B cell (primary cell): Measurements from ENCODE around the gene C21orf58. TPM values are rescaled to one million over a fixed set of nuclear protein-coding genes. Genes with fewer than 3 reads are reported as not detected.

Experiments used
- ATAC-seq: fragments of 200-7000 bp; cut with Tn5 transposase; one replicate; pipeline ENCODE4 v1.10.0; 2021; ENCODE audit warnings: low read depth, mild to moderate bottlenecking, moderate number of reproducible peaks, moderate library complexity
- CTCF ChIA-PET: fragments of 350-600 bp; sonication (Branson Sonifier 250); formaldehyde crosslinking; loops from one replicate; lab custom pipeline; 2021; ENCODE audit warnings: antibody characterized with exemption, inconsistent platforms; lab: Charles Lee
- POLR2A ChIA-PET: fragments of 350-600 bp; sonication (Branson Sonifier 250); formaldehyde crosslinking; loops from one replicate; lab custom pipeline; 2021; ENCODE audit warnings: antibody characterized with exemption; lab: Charles Lee
- DNase-seq: peaks from one replicate; pipeline ENCODE4 v3.0.0; 2013
- H2AFZ ChIP-seq: 2 replicates; pipeline ENCODE4 v1.6.1; 2012; ENCODE audit warnings: mild to moderate bottlenecking, low read depth, low read length; ENCODE audit not compliant: insufficient read depth, poor library complexity, severe bottlenecking
- H3K27ac ChIP-seq, 2 donors: 1 replicate in 1 of 2; 2 replicates in 1 of 2; pipeline ENCODE4 v1.5.1; 2012 to 2013; ENCODE audit warnings: low read length in 2 of 2, mild to moderate bottlenecking in 2 of 2, moderate library complexity in 1 of 2
- H3K27me3 ChIP-seq, 4 experiments: fragments of 200-600 bp in 1 of 4; sonication (generic) in 1 of 4; replicated peaks in 1 of 4; 1 replicate in 2 of 4; 2 replicates in 2 of 4; pipeline versions ENCODE4 v1.6.1 to v1.7.0; 2013 to 2016; ENCODE audit warnings: low read length in 3 of 4, mild to moderate bottlenecking in 2 of 4, mixed read lengths in 1 of 4, moderate library complexity in 1 of 4; ENCODE audit not compliant: insufficient read depth in 4 of 4, control insufficient read depth in 3 of 4; ENCODE audit errors: control extremely low read depth in 1 of 4
- H3K36me3 ChIP-seq, 2 experiments: replicated peaks in 1 of 2; 1 replicate in 1 of 2; 2 replicates in 1 of 2; pipeline versions ENCODE4 v1.6.1 to v1.7.1; 2013; ENCODE audit warnings: low read length in 1 of 2; ENCODE audit not compliant: insufficient read depth in 2 of 2, control insufficient read depth in 1 of 2; ENCODE audit errors: control extremely low read depth in 1 of 2, extremely low read depth in 1 of 2
- H3K4me1 ChIP-seq, 2 donors: fragments of 200-600 bp in 1 of 2; sonication (generic) in 1 of 2; 1 replicate in 1 of 2; 2 replicates in 1 of 2; pipeline versions ENCODE4 v1.5.1 to v1.6.1; 2013 to 2017; ENCODE audit warnings: low read length in 2 of 2; ENCODE audit not compliant: control insufficient read depth in 2 of 2, insufficient read depth in 2 of 2
- H3K4me2 ChIP-seq: replicated peaks from 2 replicates; pipeline ENCODE3; 2012; ENCODE audit warnings: mild to moderate bottlenecking, low read depth, low read length; ENCODE audit not compliant: poor library complexity, severe bottlenecking
- H3K4me3 ChIP-seq, 5 experiments: fragments of 200-600 bp in 1 of 5; sonication (generic) in 1 of 5; 1 replicate in 3 of 5; 2 replicates in 2 of 5; pipeline versions ENCODE4 v1.5.1 to v1.7.0; 2011 to 2016; ENCODE audit warnings: low read length in 4 of 5, mild to moderate bottlenecking in 4 of 5, low read depth in 2 of 5, control low read depth in 1 of 5, moderate library complexity in 1 of 5; ENCODE audit not compliant: insufficient read depth in 1 of 5; ENCODE audit errors: control extremely low read depth in 1 of 5, extremely low read depth in 1 of 5
- H3K79me2 ChIP-seq: fragments of 200-600 bp; sonication (generic); one replicate; pipeline ENCODE4 v1.6.0; 2016; ENCODE audit warnings: low read length; ENCODE audit not compliant: control insufficient read depth, insufficient read depth
- H3K9ac ChIP-seq: fragments of 200-600 bp; sonication (generic); 2 replicates; pipeline ENCODE4 v1.6.1; 2017; ENCODE audit warnings: mild to moderate bottlenecking, low read length, moderate library complexity
- H3K9me3 ChIP-seq, 3 donors: one replicate each; pipeline versions ENCODE4 v1.6.1 to v1.7.1; 2013; ENCODE audit warnings: low read length in 2 of 3; ENCODE audit not compliant: control insufficient read depth in 2 of 3, insufficient read depth in 1 of 3; ENCODE audit errors: control extremely low read depth in 1 of 3
- H4K20me1 ChIP-seq: 2 replicates; pipeline ENCODE4 v1.6.0; 2012; ENCODE audit warnings: mild to moderate bottlenecking, low read length; ENCODE audit not compliant: insufficient read depth, control insufficient read depth, poor library complexity, severe bottlenecking
- H3K27ac Mint-ChIP-seq: one replicate; pipeline ENCODE4 v1.8.0; 2021; ENCODE audit warnings: mixed read lengths
- H3K27me3 Mint-ChIP-seq: one replicate; pipeline ENCODE4 v1.8.0; 2021; ENCODE audit warnings: mixed read lengths
- H3K4me1 Mint-ChIP-seq: one replicate; pipeline ENCODE4 v1.8.0; 2021; ENCODE audit warnings: mixed read lengths
- H3K4me3 Mint-ChIP-seq: one replicate; pipeline ENCODE4 v1.8.0; 2021; ENCODE audit warnings: mixed read lengths
- H3K9me3 Mint-ChIP-seq: one replicate; pipeline ENCODE4 v1.8.0; 2022; ENCODE audit warnings: mixed read lengths; ENCODE audit not compliant: insufficient read depth
- EZH2 ChIP-seq: IDR thresholded peaks from 2 replicates; pipeline ENCODE4 v1.6.1; 2012; ENCODE audit warnings: borderline replicate concordance, low read depth, mild to moderate bottlenecking, moderate library complexity, low read length; ENCODE audit not compliant: insufficient read depth, poor library complexity, severe bottlenecking
- WGBS: methylation state at CpG from one replicate; pipeline ENCODE4 v1.1.5; 2013; ENCODE audit warnings: missing lambda C conversion rate; ENCODE audit not compliant: insufficient coverage; 5-methylcytosine and 5-hydroxymethylcytosine counted together
- intact Hi-C: fragments of 100-400 bp; cut with micrococcal nuclease; formaldehyde crosslinking; loops from one replicate; pipeline ENCODE4 v1.10.0; 2022
- polyA plus RNA-seq: library from polyadenylated mRNA; depleted of rRNA; stranded (reverse); fragments of >200 nt; gene quantifications from 2 replicates; pipeline ENCODE4 v1.2.3, GENCODE V29; 2012
- total RNA-seq, 2 donors: library from RNA; stranded (reverse); fragments of 120-200 nt in 1 of 2; gene quantifications; 1 replicate in 1 of 2; 2 replicates in 1 of 2; pipeline versions ENCODE4 v1.2.3 to v1.2.4, GENCODE V29; 2013 to 2022
- TF ChIP-seq, protein P1 (sequence below): fragments of 200-600 bp; IDR thresholded peaks from one replicate; pipeline ENCODE4 v1.8.0; 2022; ENCODE audit warnings: antibody characterized with exemption, mild to moderate bottlenecking

C21orf58 gene
- total and polyA plus RNA-seq, 2 donors (not counting 1 experiment from before 2014, with no cell fraction given) = 6.3 to 9.5 TPM

DNA sequence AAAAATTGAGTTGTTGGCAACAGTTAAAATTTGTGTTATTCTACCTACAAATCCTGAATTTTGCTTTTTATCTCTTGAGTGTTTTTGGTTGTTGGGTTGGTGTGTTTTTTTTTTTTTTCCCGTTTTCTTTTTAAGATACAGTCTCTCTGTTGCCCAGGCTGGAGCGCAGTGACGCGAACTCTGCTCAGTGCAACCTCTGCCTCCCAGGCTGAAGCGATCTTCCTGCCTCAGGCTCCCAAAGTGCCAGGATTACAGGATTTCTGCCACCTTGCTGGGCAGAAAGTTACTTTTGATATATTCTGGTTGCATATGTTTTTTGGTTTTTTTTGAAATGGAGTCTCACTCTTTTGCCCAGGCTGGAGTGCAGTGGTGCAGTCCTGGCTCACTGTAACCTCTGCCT is 4.5 kb upstream of the C21orf58 start:
- peaks cover 5% of the 10 kb centered on the region for H3K4me1 Mint-ChIP-seq
- H3K36me3 ChIP-seq = peaks cover 2 to 8% of the 10 kb centered on the region in 2 experiments
- peaks cover 5 to 8% of the 10 kb centered on the region in 2 donors for H3K4me1 ChIP-seq
- no peak overlapping the region for H3K9ac ChIP-seq
- no peak overlapping the region for H2AFZ ChIP-seq
- ATAC-seq (no peak), DNase-seq (no peak)
- no peak for TF ChIP-seq EZH2
- TF ChIP-seq, protein P1, sequence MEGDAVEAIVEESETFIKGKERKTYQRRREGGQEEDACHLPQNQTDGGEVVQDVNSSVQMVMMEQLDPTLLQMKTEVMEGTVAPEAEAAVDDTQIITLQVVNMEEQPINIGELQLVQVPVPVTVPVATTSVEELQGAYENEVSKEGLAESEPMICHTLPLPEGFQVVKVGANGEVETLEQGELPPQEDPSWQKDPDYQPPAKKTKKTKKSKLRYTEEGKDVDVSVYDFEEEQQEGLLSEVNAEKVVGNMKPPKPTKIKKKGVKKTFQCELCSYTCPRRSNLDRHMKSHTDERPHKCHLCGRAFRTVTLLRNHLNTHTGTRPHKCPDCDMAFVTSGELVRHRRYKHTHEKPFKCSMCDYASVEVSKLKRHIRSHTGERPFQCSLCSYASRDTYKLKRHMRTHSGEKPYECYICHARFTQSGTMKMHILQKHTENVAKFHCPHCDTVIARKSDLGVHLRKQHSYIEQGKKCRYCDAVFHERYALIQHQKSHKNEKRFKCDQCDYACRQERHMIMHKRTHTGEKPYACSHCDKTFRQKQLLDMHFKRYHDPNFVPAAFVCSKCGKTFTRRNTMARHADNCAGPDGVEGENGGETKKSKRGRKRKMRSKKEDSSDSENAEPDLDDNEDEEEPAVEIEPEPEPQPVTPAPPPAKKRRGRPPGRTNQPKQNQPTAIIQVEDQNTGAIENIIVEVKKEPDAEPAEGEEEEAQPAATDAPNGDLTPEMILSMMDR = no peak
- H3K9me3 Mint-ChIP-seq = no peaks in the 10 kb centered on the region
- H3K27me3 Mint-ChIP-seq = no peaks in the 10 kb centered on the region
- no peak overlapping the region for H3K27ac Mint-ChIP-seq
- no peak overlapping the region for H3K4me2 ChIP-seq
- no peak overlapping the region for H3K27ac ChIP-seq
- CTCF ChIA-PET = no interaction called here
- WGBS = 100% methylated on average over 3 of the region's 5 CpGs
- POLR2A ChIA-PET = no interaction called here
- H3K4me3 ChIP-seq = no peak overlapping the region
- no peaks in the 10 kb centered on the region for H3K9me3 ChIP-seq
- intact Hi-C loops = no loop called here
- peaks cover 45% of the 10 kb centered on the region for H3K79me2 ChIP-seq
- no peaks in the 10 kb centered on the region for H4K20me1 ChIP-seq
- no peak overlapping the region for H3K4me3 Mint-ChIP-seq
- H3K27me3 ChIP-seq = no peaks in the 10 kb centered on the region

DNA sequence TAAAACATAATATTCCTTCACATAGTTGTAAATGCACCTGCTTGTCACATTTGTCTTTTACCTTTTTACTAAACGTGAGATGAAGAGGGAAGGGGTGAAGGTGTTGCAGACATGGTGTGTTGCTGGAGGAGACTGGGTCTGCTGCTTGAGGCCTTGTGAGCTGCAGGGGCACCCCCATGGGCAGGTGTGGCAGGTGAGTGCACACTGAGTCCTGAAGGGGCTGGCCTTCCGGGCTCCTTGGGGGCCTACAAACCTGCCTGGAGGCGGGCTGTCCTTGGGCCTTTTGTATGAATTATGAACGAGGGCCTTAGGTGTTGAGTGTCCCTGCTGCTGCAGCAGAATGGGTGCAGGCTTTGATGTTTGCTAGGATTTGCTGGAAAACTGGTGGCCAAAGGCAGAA is 4.0 kb upstream of the C21orf58 start:
- Histone ChIP-seq H3K36me3 (peaks cover 2 to 7% of the 10 kb centered on the region in 2 experiments), H3K4me1 (peaks cover 10 to 12% of the 10 kb centered on the region in 2 donors), H3K9me3 (no peaks in the 10 kb centered on the region), H3K27ac (no peak overlapping the region), H3K9ac (no peak overlapping the region), H3K4me2 (no peak overlapping the region), H3K27me3 (no peaks in the 10 kb centered on the region), H3K79me2 (peaks cover 48% of the 10 kb centered on the region), H3K4me3 (no peak overlapping the region), H4K20me1 (no peaks in the 10 kb centered on the region), H2AFZ (no peak overlapping the region)
- H3K4me3 Mint-ChIP-seq = no peak overlapping the region
- no peaks in the 10 kb centered on the region for H3K9me3 Mint-ChIP-seq
- no peak overlapping the region for H3K27ac Mint-ChIP-seq
- ChIA-PET POLR2A (no interaction called here), CTCF (no interaction called here)
- no peaks in the 10 kb centered on the region for H3K27me3 Mint-ChIP-seq
- no peak for ATAC-seq
- no peak for TF ChIP-seq EZH2
- TF ChIP-seq, protein P1 = no peak
- no peak for DNase-seq
- 100% methylated on average over 3 of the region's 4 CpGs for WGBS
- H3K4me1 Mint-ChIP-seq = peaks cover 10% of the 10 kb centered on the region
- intact Hi-C loops = no loop called here
